DMS153 (cell line): ENCODE results near the gene FURIN.
"Not testable (repeated sequence)": the region's sequence is repeated elsewhere in the genome, so short reads cannot be mapped to it uniquely, and the experiment has no call there.

Experiments
- DNase-seq: peaks from one replicate; lab custom pipeline; 2025; lab: John Stamatoyannopoulos, UW

FURIN gene

DNA sequence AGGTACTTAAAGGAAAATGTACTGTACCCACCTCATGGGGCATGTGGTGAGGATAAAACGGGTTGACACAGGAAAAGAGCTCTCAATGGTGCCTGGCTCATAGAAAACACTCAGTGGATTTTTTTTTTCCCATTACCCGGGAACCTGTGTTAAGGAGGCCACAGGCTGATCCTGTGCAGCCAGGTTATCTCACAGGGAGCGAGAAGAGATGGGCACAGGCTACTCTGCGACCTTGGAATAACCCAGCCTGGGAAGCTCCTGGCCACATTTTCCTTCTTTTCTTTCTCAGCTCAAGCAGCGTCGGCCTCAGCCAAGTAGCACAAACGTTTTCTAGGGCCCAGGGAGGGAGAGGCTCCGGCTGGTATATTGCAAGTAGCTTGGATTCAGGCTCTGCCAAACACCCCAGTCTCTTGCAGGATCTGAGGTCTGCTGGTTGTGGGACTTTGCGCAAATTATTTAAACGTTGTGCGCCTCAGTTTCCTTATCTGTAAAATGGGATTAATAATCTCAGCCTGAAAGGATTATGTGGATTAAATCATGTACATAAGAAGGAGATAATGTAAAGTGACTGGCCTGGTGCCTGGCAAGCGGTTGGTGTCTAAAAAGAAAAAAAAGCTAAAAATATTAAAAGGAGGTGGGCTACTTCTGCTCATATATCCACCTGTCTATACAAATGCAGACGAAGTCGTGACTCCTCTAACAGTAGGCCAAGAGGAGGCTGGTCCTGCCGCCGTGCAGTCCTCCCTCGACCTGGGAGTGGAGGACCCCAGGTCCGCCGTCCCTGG, 2.2 kb downstream of the FURIN start:
- DNase-seq = no peak

DNA sequence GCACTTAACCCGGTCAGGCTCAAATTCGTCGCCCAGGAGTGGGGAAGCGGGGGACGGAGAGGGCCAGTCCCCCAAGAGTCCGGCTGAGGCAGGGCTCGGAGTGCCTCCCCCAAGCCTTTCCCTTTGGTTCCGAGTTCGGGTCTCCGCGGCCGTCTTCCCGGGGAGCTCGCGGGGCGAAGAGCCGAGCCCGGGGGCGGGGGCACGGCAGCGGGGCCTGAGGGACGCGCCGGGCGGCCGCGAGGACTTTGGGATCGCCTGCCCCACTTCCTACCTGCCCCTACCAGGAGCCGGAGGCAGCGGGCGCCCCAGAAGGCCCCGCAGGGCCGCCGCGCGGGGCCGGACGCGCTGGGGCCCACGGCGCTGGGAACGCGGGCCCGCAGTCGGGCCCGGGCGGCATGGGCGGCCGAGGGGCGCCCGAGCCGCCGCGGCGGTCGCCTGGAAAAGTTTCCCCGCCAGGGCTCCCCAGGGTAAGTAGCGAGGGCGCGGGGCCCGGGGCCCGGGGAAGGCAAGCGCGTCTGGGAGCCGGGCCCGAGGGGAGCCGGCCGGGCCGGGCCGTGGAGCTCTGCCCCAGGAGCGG, 2.8 kb downstream of the FURIN start:
- DNase-seq = no peak

DNA sequence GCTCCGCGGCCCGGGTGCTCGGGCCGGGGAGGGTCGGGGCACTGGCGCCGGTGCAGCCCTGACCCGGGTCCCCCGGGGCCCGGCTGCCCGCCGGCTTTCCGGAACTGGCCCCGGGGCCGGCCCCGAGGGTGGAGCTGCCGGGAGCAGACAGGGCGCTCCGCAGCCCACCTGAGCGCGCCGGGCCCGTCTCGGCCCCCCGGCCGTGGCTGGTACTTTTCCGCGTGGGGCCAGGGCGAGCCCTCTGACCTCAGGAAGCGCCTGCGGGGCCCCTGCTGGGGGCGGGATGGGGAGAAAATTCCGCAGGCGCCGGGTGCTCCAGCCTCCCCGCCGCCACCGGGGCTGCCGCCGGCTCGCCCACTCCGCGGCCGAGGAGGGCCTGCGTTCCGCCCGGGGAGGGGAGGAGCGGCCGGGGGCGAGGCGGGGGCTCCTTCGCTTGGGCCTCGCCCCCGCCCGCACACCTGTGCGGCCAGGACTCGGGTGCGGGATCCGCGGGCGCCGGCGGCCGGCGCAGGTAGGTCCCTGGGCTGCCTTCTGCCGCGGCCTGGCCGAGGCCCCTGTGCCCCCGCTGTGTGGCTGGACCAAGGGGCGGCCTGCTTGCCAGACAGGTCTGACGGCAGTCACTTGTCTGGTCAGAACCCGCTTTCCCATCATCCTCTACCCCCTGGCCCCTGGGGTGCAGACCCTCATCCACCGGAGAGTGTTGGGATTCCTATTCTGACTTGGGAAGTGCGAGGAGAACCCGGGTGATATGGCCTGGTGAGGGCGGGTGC, 3.5 kb downstream of the FURIN start:
- DNase-seq = no peak

DNA sequence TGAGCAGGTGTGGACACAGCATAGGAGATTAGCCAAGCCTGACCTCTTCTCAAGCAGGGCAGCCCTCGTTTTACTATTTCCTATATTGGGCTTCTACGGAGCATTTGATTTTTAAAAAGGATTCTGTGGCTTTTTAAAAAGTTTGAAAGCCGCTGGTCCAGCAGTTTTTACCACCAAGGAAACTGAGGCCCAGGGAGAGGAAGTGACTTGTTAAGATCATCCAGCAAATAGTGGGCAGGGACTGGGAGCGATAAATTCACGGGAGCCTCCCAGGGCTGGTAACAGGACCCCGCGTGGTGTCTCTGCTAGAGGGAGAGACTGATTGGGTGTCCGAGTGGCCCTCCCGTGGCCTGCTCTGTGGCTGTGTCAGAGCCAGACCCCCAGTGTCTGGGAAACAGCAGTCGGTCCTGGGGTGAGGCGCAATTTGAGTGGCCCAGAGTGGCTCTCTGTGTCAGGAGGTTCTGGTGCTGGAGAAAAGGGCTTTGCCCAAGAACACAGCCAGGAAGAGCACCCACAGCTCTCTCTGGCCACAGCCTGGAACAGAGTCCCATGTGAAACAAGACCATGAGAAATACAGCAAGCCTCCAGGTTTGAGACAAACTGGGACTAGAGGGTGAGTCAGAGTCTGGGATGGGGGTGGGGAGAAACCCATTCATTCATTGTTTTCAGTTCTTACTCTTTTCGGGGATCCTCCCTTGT, 4.2 kb downstream of the FURIN start:
- DNase-seq = no peak

DNA sequence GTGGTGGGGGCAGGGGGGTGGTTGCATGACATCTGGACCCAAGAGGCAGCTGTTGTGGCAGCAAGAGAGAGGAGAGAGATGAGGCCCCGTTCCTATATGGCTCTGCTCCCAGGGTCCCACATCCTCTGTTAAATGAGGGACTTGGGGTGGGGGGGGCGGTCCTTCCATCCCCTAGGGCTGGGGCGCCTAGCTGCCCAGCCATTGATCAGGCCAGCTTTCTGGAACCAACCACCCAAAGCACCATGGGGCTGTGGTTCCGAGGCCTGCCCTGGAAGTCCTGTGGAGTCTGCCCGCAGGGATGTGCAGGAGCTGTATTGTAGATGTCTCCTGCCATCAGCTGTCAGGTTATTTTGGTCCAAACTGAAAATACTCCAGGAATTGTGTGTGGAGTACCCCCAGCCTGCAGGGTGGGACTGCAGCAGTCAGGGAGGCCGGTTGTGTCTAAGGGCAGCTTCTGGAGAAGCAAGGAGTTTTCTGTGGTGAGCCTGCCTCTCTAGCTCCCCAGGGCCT, 5.2 kb downstream of the FURIN start:
- DNase-seq = no peak

- no peak for DNase-seq
These were observed 5.7 kb downstream of the FURIN start for GRCh38 chr15:90873998-90874605.

DNA sequence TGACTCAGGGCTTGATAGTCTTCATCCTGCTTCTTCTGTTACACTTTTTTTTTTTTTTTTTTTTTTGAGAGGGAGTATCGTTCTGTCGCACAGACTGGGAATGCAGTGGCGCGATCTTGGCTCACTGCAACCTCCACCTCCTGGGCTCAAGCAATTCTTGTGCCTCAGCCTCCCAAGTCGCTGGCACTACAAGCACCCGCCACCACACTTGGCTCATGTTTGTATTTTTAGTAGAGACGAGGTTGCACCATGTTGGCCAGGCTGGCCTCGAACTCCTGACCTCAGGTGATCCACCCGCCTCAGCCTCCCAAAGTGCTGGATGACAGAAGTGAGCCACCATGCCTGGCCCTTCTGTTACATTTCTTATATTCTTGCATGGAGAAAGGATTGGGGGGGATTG, 6.6 kb downstream of the FURIN start:
- DNase-seq = not testable (repeated sequence)

DNA sequence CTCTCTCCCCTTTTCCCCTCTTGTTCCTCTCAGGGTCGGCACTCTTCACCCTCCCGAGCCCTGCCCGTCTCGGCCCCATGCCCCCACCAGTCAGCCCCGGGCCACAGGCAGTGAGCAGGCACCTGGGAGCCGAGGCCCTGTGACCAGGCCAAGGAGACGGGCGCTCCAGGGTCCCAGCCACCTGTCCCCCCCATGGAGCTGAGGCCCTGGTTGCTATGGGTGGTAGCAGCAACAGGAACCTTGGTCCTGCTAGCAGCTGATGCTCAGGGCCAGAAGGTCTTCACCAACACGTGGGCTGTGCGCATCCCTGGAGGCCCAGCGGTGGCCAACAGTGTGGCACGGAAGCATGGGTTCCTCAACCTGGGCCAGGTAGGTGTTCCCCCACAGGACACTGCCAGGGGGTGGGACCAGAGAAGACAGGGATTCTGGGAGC, 7.2 kb downstream of the FURIN start:
- no peak for DNase-seq

- no peak for DNase-seq
These were observed 7.7 kb downstream of the FURIN start for GRCh38 chr15:90876046-90876445.

- no peak for DNase-seq
These were observed 8.3 kb downstream of the FURIN start for GRCh38 chr15:90876512-90877170.

DNA sequence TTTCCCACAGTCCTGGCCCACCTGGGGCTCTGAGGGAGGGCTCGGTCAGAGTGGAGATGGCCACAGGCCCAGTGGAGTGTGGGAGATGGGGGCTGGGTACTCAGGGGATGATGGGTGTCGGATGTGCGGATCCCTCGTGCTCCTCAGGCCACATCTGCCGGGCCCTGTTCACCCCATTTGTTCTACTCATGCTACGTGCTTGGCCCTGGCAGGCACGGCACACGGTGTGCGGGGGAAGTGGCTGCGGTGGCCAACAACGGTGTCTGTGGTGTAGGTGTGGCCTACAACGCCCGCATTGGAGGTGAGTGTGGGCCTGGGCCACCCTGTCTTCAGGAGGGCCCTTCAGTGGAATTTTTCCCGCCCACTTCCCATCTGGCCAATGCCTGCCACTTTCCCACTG, 8.9 kb downstream of the FURIN start:
- no peak for DNase-seq

GRCh38 chr15:90877996-90878395, 9.6 kb downstream of the FURIN start:
- DNase-seq = no peak

- no peak for DNase-seq
These were observed 10.3 kb downstream of the FURIN start for GRCh38 chr15:90878660-90879059.

DNA sequence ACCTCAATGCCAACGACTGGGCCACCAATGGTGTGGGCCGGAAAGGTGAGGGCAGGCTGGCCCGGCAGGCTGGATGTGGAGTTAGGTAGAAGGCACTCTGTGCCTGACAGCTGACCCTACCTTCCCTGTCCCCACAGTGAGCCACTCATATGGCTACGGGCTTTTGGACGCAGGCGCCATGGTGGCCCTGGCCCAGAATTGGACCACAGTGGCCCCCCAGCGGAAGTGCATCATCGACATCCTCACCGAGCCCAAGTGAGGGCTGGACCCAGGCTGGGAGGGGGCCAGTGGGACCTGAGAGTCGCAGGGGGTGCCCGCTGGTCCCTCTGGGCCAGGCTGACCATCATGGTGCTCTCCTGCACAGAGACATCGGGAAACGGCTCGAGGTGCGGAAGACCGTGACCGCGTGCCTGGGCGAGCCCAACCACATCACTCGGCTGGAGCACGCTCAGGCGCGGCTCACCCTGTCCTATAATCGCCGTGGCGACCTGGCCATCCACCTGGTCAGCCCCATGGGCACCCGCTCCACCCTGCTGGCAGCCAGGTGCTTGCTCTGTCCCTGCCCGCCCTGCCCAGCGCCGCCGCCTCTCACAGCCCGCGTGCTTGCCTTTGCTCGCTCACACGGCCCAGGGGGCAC, 11.5 kb downstream of the FURIN start:
- DNase-seq = no peak

- no peak for DNase-seq
These were observed 12.2 kb downstream of the FURIN start for GRCh38 chr15:90880381-90881145.

DNA sequence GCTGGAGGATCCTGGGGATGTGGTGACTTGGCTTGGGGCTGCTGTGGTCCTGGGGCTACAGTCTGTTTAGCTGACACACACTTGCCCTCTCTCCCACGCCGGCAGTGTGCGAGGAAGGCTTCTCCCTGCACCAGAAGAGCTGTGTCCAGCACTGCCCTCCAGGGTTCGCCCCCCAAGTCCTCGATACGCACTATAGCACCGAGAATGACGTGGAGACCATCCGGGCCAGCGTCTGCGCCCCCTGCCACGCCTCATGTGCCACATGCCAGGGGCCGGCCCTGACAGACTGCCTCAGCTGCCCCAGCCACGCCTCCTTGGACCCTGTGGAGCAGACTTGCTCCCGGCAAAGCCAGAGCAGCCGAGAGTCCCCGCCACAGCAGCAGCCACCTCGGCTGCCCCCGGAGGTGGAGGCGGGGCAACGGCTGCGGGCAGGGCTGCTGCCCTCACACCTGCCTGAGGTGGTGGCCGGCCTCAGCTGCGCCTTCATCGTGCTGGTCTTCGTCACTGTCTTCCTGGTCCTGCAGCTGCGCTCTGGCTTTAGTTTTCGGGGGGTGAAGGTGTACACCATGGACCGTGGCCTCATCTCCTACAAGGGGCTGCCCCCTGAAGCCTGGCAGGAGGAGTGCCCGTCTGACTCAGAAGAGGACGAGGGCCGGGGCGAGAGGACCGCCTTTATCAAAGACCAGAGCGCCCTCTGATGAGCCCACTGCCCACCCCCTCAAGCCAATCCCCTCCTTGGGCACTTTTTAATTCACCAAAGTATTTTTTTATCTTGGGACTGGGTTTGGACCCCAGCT, 13.0 kb downstream of the FURIN start:
- DNase-seq = no peak

DNA sequence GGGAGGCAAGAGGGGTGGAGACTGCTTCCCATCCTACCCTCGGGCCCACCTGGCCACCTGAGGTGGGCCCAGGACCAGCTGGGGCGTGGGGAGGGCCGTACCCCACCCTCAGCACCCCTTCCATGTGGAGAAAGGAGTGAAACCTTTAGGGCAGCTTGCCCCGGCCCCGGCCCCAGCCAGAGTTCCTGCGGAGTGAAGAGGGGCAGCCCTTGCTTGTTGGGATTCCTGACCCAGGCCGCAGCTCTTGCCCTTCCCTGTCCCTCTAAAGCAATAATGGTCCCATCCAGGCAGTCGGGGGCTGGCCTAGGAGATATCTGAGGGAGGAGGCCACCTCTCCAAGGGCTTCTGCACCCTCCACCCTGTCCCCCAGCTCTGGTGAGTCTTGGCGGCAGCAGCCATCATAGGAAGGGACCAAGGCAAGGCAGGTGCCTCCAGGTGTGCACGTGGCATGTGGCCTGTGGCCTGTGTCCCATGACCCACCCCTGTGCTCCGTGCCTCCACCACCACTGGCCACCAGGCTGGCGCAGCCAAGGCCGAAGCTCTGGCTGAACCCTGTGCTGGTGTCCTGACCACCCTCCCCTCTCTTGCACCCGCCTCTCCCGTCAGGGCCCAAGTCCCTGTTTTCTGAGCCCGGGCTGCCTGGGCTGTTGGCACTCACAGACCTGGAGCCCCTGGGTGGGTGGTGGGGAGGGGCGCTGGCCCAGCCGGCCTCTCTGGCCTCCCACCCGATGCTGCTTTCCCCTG, 13.8 kb downstream of the FURIN start:
- no peak for DNase-seq

GRCh38 chr15:90882781-90883525, 14.6 kb downstream of the FURIN start:
- DNase-seq = no peak
